ENCODE measurements around the gene SLC6A3.

SLC6A3 gene

DNA sequence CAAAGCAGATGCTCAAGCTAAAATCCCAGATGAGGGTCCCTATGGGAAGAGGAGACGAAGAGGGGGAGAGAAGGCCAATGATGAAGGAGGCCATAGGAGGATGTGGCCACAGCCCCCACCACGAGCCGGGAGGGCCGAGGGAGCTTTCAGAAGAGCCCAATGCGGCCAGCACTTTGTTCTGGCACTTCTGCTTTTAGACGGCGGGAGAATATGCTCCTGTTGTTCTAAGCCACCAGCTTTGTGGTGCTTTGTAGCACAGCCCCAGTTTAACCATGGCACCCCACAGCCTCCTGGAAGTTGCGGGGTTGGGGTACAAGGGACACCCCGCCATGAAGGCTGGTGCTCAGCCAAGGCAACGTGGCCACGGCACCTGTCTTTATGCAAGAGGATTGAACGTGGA is 45.1 kb upstream of the SLC6A3 start:
- peaks cover 100% of the 10 kb centered on the region for H3K4me1 ChIP-seq (ENCODE audit: low read length)
- peak overlapping the region; percentile 90 for H3K9ac ChIP-seq (ENCODE audit: low read length)
- H4K20me1 ChIP-seq (ENCODE audit: insufficient read depth, low read length), result no peaks in the 10 kb centered on the region
- H3K36me3 ChIP-seq (replicated peaks; ENCODE audit: low read depth, low read length), result peaks cover 75% of the 10 kb centered on the region
- no peaks in the 10 kb centered on the region for H3K9me3 ChIP-seq (ENCODE audit: insufficient read depth, low read length)
- H3K27ac ChIP-seq (ENCODE audit: low read length), result peak overlapping the region; percentile 100
- H2AFZ ChIP-seq (ENCODE audit: low read depth, low read length), result no peak overlapping the region
- H3K79me2 ChIP-seq (ENCODE audit: low read length), result peaks cover 87% of the 10 kb centered on the region
- H3K4me3 ChIP-seq (ENCODE audit: low read length), result peak overlapping the region; percentile 53
- peak overlapping the region; percentile 73 for H3K4me2 ChIP-seq (ENCODE audit: low read length)
- no peak for TF ChIP-seq EZH2phosphoT487 (IDR thresholded peaks at IDR 0.05; ENCODE audit: low read depth)
- TF ChIP-seq, protein P1, sequence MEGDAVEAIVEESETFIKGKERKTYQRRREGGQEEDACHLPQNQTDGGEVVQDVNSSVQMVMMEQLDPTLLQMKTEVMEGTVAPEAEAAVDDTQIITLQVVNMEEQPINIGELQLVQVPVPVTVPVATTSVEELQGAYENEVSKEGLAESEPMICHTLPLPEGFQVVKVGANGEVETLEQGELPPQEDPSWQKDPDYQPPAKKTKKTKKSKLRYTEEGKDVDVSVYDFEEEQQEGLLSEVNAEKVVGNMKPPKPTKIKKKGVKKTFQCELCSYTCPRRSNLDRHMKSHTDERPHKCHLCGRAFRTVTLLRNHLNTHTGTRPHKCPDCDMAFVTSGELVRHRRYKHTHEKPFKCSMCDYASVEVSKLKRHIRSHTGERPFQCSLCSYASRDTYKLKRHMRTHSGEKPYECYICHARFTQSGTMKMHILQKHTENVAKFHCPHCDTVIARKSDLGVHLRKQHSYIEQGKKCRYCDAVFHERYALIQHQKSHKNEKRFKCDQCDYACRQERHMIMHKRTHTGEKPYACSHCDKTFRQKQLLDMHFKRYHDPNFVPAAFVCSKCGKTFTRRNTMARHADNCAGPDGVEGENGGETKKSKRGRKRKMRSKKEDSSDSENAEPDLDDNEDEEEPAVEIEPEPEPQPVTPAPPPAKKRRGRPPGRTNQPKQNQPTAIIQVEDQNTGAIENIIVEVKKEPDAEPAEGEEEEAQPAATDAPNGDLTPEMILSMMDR (IDR thresholded peaks at IDR 0.05; ENCODE audit: low read depth, low read length), result no peak
- no peaks in the 10 kb centered on the region for H3K27me3 ChIP-seq (ENCODE audit: low read depth, low read length)

DNA sequence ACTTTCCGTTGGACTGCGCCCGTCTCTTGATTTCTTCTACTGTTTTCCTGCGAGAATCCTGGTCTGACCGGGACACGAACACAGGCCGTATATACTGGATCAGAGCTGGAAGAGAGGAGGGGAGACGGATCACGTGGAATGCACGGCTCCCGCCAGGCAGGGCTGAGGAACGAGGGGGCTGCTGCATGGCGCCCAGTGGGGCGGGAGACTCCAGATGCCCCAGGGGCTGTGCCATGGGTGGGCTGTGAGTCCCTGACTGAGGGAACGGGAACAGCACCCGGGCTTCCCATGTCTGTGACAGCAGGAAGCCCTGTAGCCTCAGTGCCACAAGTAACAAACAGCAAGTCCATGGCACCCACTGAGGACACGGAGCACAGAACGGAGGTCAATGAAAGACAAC is 44.5 kb upstream of the SLC6A3 start:
- no peaks in the 10 kb centered on the region for H4K20me1 ChIP-seq (ENCODE audit: insufficient read depth, low read length)
- no peaks in the 10 kb centered on the region for H3K27me3 ChIP-seq (ENCODE audit: low read depth, low read length)
- peaks cover 87% of the 10 kb centered on the region for H3K79me2 ChIP-seq (ENCODE audit: low read length)
- H3K9me3 ChIP-seq (ENCODE audit: insufficient read depth, low read length), result no peaks in the 10 kb centered on the region
- peak overlapping the region; percentile 73 for H3K4me2 ChIP-seq (ENCODE audit: low read length)
- peak overlapping the region; percentile 90 for H3K9ac ChIP-seq (ENCODE audit: low read length)
- no peak for TF ChIP-seq EZH2phosphoT487 (IDR thresholded peaks at IDR 0.05; ENCODE audit: low read depth)
- TF ChIP-seq, protein P1 (IDR thresholded peaks at IDR 0.05; ENCODE audit: low read depth, low read length), result no peak
- peak overlapping the region; percentile 53 for H3K4me3 ChIP-seq (ENCODE audit: low read length)
- peaks cover 73% of the 10 kb centered on the region for H3K36me3 ChIP-seq (replicated peaks; ENCODE audit: low read depth, low read length)
- peak overlapping the region; percentile 100 for H3K27ac ChIP-seq (ENCODE audit: low read length)
- H2AFZ ChIP-seq (ENCODE audit: low read depth, low read length), result no peak overlapping the region
- H3K4me1 ChIP-seq (ENCODE audit: low read length), result peaks cover 100% of the 10 kb centered on the region

DNA sequence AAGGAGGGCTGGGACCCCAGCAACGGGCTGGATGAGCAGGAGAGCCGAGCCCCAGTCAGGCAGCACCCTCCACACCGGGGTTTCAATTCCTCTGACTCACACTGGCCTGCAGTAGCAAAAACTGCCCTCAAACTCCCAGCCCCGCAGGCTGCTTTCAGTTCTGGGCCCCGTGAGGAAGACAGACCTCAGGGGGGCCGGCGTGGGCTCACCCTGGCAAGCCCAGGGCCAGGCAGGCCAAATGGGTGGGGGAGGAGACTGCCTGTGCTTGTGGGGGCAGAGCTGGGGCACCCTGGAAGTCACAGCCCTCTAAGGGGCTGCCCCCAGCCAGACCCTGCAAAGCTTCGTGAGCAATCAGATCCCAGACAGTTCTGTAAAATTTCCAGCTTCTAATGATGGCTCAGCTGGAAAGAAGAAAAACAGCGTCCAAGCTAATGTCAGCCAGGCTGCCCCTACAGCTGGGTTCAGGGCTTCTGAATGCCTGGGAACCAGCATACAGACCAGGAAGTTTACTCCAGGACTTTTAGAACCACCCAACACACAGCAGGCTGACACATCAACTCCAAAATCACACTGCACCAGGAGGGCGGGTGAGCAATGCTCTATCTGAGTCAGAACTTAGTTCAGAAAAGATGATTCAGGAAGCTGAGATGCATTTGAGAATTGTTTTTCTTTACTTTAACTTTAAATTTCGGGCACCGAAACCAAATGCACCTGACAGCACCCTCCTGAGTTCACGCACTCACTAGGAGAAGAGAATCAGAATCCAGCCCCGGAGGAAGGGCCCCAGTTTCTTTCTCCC is 43.8 kb upstream of the SLC6A3 start:
- H3K27me3 ChIP-seq (ENCODE audit: low read depth, low read length), result no peaks in the 10 kb centered on the region
- peak overlapping the region; percentile 90 for H3K9ac ChIP-seq (ENCODE audit: low read length)
- H3K36me3 ChIP-seq (replicated peaks; ENCODE audit: low read depth, low read length), result peaks cover 73% of the 10 kb centered on the region
- H3K9me3 ChIP-seq (ENCODE audit: insufficient read depth, low read length), result no peaks in the 10 kb centered on the region
- H2AFZ ChIP-seq (ENCODE audit: low read depth, low read length), result no peak overlapping the region
- H3K4me3 ChIP-seq (ENCODE audit: low read length), result peak overlapping the region; percentile 58
- H3K79me2 ChIP-seq (ENCODE audit: low read length), result peaks cover 87% of the 10 kb centered on the region
- peaks cover 100% of the 10 kb centered on the region for H3K4me1 ChIP-seq (ENCODE audit: low read length)
- H4K20me1 ChIP-seq (ENCODE audit: insufficient read depth, low read length), result no peaks in the 10 kb centered on the region
- H3K27ac ChIP-seq (ENCODE audit: low read length), result peak overlapping the region; percentile 100
- H3K4me2 ChIP-seq (ENCODE audit: low read length), result peak overlapping the region; percentile 73
- TF ChIP-seq, protein P1 (IDR thresholded peaks at IDR 0.05; ENCODE audit: low read depth, low read length), result no peak
- TF ChIP-seq EZH2phosphoT487 (IDR thresholded peaks at IDR 0.05; ENCODE audit: low read depth), result no peak

DNA sequence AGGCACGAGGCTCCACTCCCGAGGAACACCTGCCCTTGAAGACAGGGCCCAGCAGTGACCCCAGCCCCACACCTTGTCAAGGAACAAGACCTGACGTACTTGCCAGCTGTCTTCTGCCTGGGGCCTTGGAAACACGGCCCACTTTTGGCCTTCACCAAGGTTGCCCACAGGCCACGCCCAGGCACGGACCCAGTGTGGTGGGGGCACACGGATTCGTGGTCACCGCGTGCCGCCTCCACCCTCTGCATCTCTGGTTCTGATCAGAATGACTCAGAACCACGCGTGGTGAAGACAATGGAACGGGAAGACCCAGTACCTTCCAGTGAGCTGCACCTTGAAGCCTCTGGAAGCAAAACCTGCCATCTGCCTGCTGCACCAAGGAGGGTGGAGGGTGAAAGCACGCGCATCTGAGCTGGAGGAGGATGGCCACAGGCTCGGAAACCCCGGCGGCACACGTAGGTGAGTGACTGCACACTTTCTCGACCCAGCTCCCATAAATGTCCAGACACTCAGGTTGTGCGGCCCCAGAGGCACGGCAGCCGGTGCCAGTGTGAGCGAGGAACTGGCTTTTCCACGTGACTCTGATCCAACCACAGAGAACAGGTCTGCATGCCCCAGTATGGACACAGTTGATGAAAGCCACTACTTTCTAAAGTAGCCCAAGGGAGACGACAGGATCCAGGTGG is 42.0 kb upstream of the SLC6A3 start:
- Histone ChIP-seq H3K4me3 (ENCODE audit: low read length) (peak overlapping the region; percentile 58), H3K79me2 (ENCODE audit: low read length) (peaks cover 83% of the 10 kb centered on the region), H3K4me1 (ENCODE audit: low read length) (peaks cover 97% of the 10 kb centered on the region), H2AFZ (ENCODE audit: low read depth, low read length) (no peak overlapping the region), H3K27me3 (ENCODE audit: low read depth, low read length) (no peaks in the 10 kb centered on the region), H3K27ac (ENCODE audit: low read length) (peak overlapping the region; percentile 100), H3K36me3 (replicated peaks; ENCODE audit: low read depth, low read length) (peaks cover 66% of the 10 kb centered on the region), H3K9ac (ENCODE audit: low read length) (peak overlapping the region; percentile 89), H3K9me3 (ENCODE audit: insufficient read depth, low read length) (no peaks in the 10 kb centered on the region), H4K20me1 (ENCODE audit: insufficient read depth, low read length) (no peaks in the 10 kb centered on the region), H3K4me2 (ENCODE audit: low read length) (peak overlapping the region; percentile 73)
- no peak for TF ChIP-seq EZH2phosphoT487 (IDR thresholded peaks at IDR 0.05; ENCODE audit: low read depth)
- TF ChIP-seq, protein P1 (IDR thresholded peaks at IDR 0.05; ENCODE audit: low read depth, low read length), result no peak

Measured in OCI-LY3 (cell line).